Gastroesophageal sphincter (tissue), 3 donors: ENCODE data around the gene CSPG5.

Experiments used
- CTCF ChIP-seq, 4 experiments: fragments of 200-600 bp in 2 of 4; fragments of 450-650 bp in 2 of 4; sonication (generic) in 1 of 4; IDR thresholded peaks; one replicate each; pipeline ENCODE4 v1.5.1; 2017 to 2019; ENCODE audit warnings: antibody characterized with exemption in 4 of 4, mild to moderate bottlenecking in 2 of 4, moderate library complexity in 2 of 4
- EP300 ChIP-seq: sonication (generic); formaldehyde crosslinking; IDR thresholded peaks from one replicate; pipeline ENCODE4 v1.6.1; 2017; ENCODE audit warnings: antibody characterized with exemption, mild to moderate bottlenecking
- POLR2A ChIP-seq, 2 donors: fragments of 450-650 bp; IDR thresholded peaks; one replicate each; pipeline ENCODE4 v1.6.1; 2017; ENCODE audit warnings: antibody characterized with exemption in 2 of 2, mild to moderate bottlenecking in 2 of 2, moderate library complexity in 1 of 2
- POLR2AphosphoS5 ChIP-seq: sonication (generic); formaldehyde crosslinking; IDR thresholded peaks from one replicate; pipeline ENCODE4 v1.6.1; 2017; ENCODE audit warnings: antibody characterized with exemption

GRCh38 chr3:47601281-47601680 is 22.6 kb upstream of the CSPG5 start:
- TF ChIP-seq CTCF (IDR thresholded peaks at IDR 0.05) (no peak), POLR2A (IDR thresholded peaks at IDR 0.05) (no peak), EP300 (no peak), POLR2AphosphoS5 (no peak)
